ENCODE measurements around the gene YPEL2.

YPEL2 gene

GRCh38 chr17:59356543-59357218 lies 25.2 kb downstream of the YPEL2 start:
- DNase-seq (ENCODE audit: low read depth in 2 of 2) = no peak

- DNase-seq (ENCODE audit: low read depth in 2 of 2) = no peak
These were observed 25.8 kb downstream of the YPEL2 start for GRCh38 chr17:59357219-59357697.

DNA sequence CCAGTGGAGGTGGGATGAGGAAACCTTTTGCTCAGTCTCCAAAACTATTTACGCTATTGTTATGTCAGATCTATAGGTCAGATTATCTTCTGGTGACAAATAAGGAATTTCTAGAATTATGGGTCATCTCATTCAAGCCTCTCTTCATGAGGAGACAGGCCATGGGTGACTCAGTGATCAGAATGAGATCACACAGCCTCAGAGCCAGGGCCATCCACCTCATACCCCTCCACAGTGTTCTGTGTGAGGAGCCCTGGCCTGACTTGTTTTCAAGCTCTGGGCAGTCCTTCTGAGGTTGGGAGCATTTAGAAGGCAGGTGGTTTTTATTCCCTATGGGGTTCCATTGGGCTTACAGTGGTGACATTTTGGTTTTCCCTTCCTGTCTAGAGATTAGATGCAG lies 26.5 kb downstream of the YPEL2 start:
- no peak for DNase-seq (ENCODE audit: low read depth in 2 of 2)

- DNase-seq (ENCODE audit: low read depth in 2 of 2) = peak in 1 of 2 donors; percentile 16
These were observed 29.9 kb downstream of the YPEL2 start for GRCh38 chr17:59361386-59361785.

- DNase-seq (ENCODE audit: low read depth in 2 of 2) = peak in 1 of 2 donors; percentile 31
These were observed 30.7 kb downstream of the YPEL2 start for GRCh38 chr17:59361916-59362810.

GRCh38 chr17:59362811-59363205 lies 31.4 kb downstream of the YPEL2 start:
- no peak for DNase-seq (ENCODE audit: low read depth in 2 of 2)

DNA sequence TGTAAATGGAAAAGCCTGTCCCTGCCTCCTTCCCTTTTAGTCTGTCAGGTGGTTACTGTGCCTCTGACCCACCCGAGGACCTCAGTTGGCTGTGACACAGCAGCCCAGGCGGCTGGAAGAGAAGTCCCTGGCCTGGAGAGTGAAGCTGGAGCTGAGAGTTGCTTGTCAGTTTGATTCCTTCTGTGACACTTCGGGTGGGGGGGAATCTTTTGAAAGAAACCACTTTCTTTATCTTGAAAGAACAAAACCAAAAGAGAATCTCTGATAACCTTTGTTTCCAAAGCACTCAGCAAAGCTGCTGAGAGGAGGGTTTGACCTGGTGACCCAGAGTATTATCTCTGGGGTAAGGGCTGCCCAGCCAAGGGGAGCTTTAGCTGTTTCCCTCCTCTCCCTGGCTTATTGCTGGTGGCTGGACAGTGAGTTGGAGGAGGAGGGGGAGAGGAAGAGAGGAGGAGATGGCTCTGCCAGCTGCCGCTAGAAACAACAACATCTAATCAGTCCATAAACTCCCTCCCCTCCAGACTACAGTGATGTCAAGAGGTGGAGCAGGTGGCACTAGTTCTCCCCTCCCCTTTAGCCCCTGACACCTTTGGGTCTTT lies 34.0 kb downstream of the YPEL2 start:
- DNase-seq (ENCODE audit: low read depth in 2 of 2) = no peak

DNA sequence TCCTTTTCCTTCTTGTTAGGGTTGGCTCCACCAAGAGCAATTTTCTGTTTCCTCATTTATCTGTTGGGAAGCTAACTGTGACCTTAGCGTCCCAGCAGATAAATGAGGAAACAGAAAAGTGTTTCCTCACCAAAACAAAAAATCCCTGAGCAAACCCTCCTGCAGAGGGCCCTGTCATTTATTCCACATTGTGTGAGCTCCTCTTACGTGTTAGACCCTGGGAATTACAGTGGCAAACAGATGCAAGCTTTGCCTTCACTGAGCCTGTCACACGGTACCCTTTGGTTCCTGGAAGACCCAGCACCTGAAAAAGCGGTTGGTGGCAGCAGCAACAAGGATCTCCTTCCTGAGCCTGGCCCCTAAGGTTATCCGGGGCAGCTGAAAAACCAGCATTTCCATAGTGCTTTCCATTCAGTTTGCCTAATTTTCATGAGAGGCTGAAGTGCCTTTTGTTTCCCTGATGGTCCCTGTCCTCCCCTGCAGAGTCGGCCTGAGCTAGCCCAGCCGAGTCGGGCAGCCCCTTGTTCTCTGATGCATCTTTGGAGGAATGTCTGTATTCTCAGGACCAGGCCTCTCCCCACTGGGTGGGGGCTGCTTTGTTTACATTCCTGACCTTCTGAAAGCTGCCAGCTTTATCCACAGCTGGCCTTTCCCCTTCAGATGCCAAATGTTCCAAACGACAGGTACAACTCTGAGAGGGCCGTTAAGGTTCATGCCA lies 34.7 kb downstream of the YPEL2 start:
- DNase-seq (ENCODE audit: low read depth in 2 of 2) = no peak

DNA sequence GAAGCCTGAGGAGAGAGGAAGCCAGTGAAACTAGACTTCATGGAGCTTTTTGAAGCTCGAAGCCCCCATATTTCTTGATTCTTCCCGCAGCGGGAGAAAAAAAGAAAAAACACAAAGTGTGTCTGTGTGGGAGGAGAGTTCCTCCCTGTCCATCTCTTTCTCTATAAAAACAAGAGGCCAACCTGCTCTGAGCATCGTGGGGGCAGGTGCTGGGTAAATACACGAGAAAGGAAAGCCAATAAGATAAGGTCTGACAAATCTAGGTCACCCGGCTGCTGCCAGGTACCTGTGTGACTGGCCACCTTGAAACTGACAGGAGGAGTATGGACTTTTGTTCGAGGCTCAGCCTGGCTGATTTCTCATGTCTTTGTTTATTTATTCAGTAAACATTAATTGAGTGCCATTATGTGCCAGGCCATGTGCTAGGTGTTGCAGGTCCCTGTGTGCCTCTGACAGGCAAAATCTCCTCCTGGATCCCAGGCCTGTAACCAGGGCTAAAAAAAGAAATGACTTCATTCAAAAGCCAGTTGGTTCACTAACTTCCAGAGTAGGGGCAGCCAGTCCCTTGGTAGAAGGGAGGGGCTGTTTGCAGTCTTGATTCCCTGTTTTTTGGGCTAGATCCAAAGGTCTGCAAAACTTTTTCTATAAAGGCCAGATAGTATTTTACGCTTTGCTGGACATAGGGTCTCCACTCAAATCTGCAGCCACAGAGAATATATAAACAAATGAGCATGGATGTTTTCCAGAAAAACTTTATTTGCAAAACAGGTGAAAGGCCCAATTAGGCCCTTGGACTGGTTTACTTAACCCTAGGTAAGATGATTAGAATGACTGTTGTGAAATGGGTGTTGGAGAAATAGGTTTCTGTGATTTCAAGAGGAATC lies 35.6 kb downstream of the YPEL2 start:
- no peak for DNase-seq (ENCODE audit: low read depth in 2 of 2)

DNA sequence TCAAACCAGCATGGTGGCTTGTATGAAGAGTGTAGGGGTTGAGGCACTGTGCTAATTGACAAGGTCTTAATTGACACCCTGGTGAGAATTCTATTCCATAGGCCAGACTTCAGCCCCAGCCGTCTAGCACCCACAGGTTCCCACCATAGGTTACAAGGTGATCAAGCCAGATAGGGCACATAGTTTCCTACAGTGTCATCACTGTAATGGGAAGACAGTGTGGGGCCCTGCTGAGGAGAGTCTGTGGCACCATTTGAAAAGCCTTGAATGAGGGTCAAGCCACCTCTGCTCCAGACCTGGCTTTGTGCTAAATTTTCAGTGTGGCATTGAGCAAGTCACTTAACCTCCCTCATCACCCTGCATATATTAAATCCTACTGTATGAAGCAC lies 36.2 kb downstream of the YPEL2 start:
- no peak for DNase-seq (ENCODE audit: low read depth in 2 of 2)

- no peak for DNase-seq (ENCODE audit: low read depth in 2 of 2)
These were observed 36.9 kb downstream of the YPEL2 start for GRCh38 chr17:59368218-59368857.

GRCh38 chr17:59369031-59369975 lies 37.8 kb downstream of the YPEL2 start:
- no peak for DNase-seq (ENCODE audit: low read depth in 2 of 2)

GRCh38 chr17:59370593-59371299 lies 39.3 kb downstream of the YPEL2 start:
- no peak for DNase-seq (ENCODE audit: low read depth in 2 of 2)

GRCh38 chr17:59371416-59372100 lies 40.1 kb downstream of the YPEL2 start:
- no peak for DNase-seq (ENCODE audit: low read depth in 2 of 2)

DNA sequence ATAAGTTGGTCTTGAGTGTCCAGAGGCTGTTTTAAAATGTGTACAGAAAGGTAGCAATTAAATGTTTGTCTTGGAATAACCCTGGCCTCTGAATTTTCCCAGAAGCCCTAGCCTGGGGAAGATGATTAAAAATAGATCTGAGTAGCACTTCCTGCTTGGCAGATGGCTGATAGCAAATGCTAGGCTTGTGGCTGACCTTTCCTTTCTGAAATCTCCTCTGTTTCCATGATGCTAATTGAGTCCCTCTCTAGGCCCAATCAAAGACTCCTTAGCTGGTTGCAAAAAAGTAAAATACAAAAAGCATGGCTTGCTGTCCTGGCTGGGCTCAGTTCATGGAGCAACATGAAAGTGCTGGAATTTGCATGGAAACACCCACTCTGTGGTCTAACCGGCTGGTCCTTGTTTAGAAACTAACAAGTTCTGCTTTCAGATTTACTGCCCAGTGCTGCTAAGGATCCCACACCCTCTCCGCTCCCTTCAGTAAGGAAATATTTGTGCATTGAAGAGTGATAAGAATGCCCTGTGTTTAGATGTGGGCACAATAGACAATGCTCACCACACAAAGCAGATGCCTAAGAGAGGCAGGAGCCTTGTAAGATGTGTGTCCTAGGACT lies 40.8 kb downstream of the YPEL2 start:
- no peak for DNase-seq (ENCODE audit: low read depth in 2 of 2)

DNA sequence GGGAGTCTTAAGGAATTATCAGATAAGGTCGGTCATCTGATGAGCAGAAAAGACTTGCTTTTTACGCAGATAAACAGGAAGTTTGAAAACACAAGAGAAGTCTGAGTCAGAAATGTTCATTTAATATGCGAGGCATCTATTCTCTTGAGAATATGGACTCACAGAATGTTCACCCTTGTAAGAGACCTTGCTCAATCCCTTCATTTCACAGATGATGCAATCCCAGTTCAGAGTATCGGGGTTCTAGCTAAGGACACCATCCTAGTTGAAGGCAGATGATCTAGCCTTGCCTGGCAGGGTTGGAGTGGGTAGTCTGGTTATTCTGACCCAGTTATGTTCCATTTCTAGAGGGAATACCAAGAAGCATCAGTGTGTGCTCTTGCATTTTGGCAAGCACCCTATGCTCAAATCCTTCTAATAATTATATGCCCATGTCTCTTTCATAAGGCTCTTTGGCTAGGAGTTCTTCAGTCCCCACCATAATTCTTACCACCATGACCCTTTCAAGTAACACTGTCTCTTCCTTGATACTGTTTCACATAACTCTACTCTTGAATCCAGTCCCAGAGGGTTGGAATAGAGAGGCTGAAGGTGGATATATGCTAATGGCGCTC lies 42.5 kb downstream of the YPEL2 start:
- no peak for DNase-seq (ENCODE audit: low read depth in 2 of 2)

- DNase-seq (ENCODE audit: low read depth in 2 of 2) = no peak
These were observed 43.2 kb downstream of the YPEL2 start for GRCh38 chr17:59374612-59375011.

Data from activated CD4-positive, alpha-beta T cell treated with anti-CD3 and anti-CD28 coated beads for 24 hours (primary cell).